SK-N-MC (cell line): Measurements from ENCODE around the gene PRMT7.

Source experiments
- DNase-seq: peaks from one replicate; pipeline ENCODE4 v3.0.0-alpha.2; 2011; ENCODE audit warnings: low read depth, low spot score
- H3K27ac ChIP-seq: fragments of 200-600 bp; sonication (generic); 2 replicates; pipeline ENCODE4 v1.5.1; 2016; ENCODE audit warnings: mixed run types
- H3K36me3 ChIP-seq: fragments of 200-600 bp; sonication (generic); 2 replicates; pipeline ENCODE4 v1.6.1; 2017; ENCODE audit warnings: antibody characterized with exemption, low read length, mixed read lengths; ENCODE audit not compliant: insufficient read depth
- H3K4me3 ChIP-seq: fragments of 200-600 bp; sonication (generic); 2 replicates; pipeline ENCODE4 v1.5.1; 2016
- H3K9ac ChIP-seq: fragments of 200-600 bp; sonication (generic); 2 replicates; pipeline ENCODE4 v1.8.0; 2017; ENCODE audit warnings: mixed run types, mixed read lengths; ENCODE audit not compliant: insufficient read length
- H3K9me3 ChIP-seq: fragments of 200-600 bp; sonication (generic); 2 replicates; pipeline ENCODE4 v1.6.1; 2017; ENCODE audit warnings: low read depth, mild to moderate bottlenecking, antibody characterized with exemption, low read length, moderate library complexity, mixed read lengths
- EZH2 ChIP-seq: fragments of 200-600 bp; sonication (generic); IDR thresholded peaks from one replicate; pipeline ENCODE4 v1.6.1; 2017; ENCODE audit warnings: antibody characterized with exemption
- FOXP2 ChIP-seq: optimal IDR thresholded peaks from 2 replicates; pipeline ENCODE3; 2011; ENCODE audit warnings: mild to moderate bottlenecking, moderate library complexity; ENCODE audit not compliant: insufficient read depth; ENCODE audit errors: extremely low read length, control extremely low read depth
- POLR2AphosphoS5 ChIP-seq: IDR thresholded peaks from 2 replicates; pipeline ENCODE4 v1.6.1; 2012; ENCODE audit warnings: mild to moderate bottlenecking, low read depth, low read length, borderline replicate concordance

PRMT7 gene

DNA sequence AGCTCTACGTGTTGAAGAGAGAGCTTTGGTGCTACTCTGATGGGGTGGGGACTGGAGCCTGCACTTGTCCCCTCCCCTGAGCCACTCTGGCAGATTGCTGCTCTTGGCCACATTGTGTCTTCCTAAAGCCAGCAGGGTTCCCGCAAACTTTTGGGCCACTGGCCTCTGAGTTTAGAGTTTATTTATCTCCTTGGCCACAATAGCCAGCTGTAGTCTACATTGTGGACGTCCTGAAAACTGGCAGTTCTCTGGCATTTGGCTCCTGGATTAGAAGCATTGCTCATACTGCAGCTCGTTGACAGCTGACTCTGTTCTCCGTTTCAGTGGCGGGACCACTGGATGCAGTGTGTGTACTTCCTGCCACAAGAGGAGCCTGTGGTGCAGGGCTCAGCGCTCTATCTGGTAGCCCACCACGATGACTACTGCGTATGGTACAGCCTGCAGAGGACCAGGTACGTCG lies 34.6 kb downstream of the PRMT7 start:
- H3K4me3 ChIP-seq: no peak overlapping the region
- H3K9me3 ChIP-seq: no peaks in the 10 kb centered on the region
- H3K36me3 ChIP-seq: peaks cover 2% of the 10 kb centered on the region; the same call in 1 of the 2 replicates
- no peak for DNase-seq
- TF ChIP-seq FOXP2 (no peak), EZH2 (no peak), POLR2AphosphoS5 (no peak)
- no peak overlapping the region for H3K9ac ChIP-seq
- H3K27ac ChIP-seq: no peak overlapping the region

DNA sequence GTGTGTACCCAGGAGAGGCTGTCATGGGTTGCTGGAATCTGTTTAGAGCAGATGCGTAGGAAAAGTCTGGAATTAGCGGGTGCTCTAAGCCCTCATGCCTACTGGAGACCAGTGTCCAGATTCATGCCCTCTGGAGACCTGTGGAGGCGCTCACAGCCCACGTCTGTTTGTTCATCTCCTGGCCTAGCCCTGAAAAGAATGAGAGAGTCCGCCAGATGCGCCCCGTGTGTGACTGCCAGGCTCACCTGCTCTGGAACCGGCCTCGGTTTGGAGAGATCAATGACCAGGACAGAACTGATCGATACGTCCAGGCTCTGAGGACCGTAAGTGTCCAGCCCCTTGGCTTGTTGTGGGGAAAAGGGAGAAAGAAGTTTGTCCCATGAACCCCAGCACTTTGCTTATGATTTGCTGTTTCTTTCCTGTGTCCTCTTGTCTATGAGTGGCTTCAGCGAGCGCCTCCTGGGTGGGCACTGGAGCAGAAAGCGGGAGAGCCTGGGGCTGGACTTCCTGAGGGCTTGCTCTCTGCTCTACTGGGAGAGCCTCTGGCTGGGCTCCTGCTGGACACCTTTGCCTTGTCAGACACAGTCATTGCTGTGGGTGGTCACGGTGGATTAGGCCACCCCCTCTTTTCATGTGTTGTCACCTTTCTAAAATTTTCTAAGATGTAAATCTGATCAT lies 35.3 kb downstream of the PRMT7 start:
- Histone ChIP-seq H3K27ac (no peak overlapping the region), H3K9me3 (no peaks in the 10 kb centered on the region), H3K36me3 (peaks cover 2% of the 10 kb centered on the region; the same call in 1 of the 2 replicates), H3K9ac (no peak overlapping the region), H3K4me3 (no peak overlapping the region)
- no peak for TF ChIP-seq FOXP2
- TF ChIP-seq POLR2AphosphoS5: no peak
- no peak for TF ChIP-seq EZH2
- DNase-seq: no peak

DNA sequence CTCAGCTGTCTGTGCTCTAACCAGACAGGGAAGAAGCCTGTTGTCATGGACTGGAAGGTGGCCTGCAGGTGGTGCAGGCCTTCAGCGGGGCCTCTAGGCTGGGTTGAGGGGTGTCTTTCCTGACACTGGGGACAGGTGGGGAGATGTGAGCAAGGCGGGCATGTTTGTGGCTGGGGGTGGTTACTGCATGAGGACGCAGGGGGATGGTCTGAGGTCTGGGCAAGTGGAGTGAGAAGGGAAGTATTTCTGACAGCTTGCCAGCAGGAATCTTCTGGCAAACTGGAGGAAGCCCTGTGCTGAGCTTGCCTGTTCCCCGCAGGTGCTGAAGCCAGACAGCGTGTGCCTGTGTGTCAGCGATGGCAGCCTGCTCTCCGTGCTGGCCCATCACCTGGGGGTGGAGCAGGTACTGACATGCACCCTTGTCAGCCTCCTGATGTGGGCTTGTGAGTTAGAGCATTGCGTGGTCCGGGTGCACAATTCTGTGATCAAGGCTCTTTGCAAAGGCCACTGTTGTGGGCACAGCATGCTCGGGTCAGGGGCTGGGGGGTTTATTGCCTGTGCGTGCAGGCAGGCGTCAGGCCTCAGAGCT lies 36.2 kb downstream of the PRMT7 start:
- no peak overlapping the region for H3K27ac ChIP-seq
- no peak for DNase-seq
- no peak overlapping the region for H3K4me3 ChIP-seq
- no peak overlapping the region for H3K9ac ChIP-seq
- H3K9me3 ChIP-seq: no peaks in the 10 kb centered on the region
- no peak for TF ChIP-seq POLR2AphosphoS5
- TF ChIP-seq EZH2: no peak
- TF ChIP-seq FOXP2: no peak
- H3K36me3 ChIP-seq: peaks cover 2% of the 10 kb centered on the region; the same call in 1 of the 2 replicates

DNA sequence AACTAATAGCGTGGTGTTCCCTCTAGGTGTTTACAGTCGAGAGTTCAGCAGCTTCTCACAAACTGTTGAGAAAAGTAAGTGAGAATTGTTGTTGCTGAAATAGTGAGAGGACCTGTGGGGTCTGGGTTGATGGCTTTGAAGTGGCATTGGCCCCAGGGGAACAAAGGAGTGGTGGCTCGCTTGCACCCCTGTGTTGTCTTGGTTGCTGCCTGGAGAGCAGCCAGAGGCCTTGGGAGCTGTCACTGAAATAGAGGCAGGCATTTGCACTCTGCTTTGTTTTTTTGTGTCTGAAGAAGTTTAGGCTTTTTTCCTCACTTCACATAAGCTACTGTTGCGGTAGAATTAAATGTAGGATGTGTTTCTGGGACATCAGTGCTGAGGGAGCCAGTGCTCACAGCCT lies 36.8 kb downstream of the PRMT7 start:
- TF ChIP-seq EZH2: no peak
- TF ChIP-seq FOXP2: no peak
- TF ChIP-seq POLR2AphosphoS5: no peak
- no peak for DNase-seq
- Histone ChIP-seq H3K9me3 (no peaks in the 10 kb centered on the region), H3K9ac (no peak overlapping the region), H3K27ac (no peak overlapping the region), H3K36me3 (peaks cover 2% of the 10 kb centered on the region; the same call in 1 of the 2 replicates), H3K4me3 (no peak overlapping the region)

DNA sequence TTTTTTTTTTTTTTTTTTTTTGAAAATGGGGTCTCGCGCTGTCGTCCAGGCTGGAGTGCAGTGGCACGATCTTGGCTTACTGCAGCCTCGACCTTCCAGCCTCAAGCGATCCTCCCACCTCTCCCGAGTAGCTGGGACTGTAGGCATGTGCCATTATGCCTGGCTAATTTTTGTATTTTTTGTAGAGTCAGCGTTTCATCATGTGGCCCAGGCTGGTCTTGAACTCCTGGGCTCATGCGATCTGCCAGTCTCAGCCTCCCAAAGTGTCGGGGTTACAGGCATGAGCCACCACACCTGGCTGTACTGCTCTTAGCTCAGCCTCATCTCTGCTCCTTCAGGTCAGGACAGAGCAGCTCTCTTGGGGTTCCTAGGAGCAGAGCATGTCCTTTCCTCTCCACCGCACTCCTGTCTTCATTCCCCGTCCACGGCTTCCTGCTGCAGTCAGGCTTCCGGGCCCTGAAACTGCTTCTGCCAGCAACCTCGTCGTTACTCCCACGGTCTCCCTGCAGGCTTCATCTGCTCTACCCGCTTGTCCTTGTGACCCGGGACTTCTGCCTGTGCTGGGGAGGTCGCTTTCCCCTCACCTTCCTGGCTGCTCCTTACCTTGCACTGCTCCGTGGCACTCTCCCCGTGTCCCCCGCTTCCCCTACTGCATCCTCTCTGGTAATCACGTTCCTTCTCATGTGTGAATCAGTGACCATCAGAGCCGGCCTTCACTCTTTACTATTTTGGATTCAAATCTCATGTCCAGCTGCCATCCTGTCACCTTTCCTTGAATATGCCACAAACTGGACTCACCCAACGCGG lies 38.0 kb downstream of the PRMT7 start:
- DNase-seq: no peak
- H3K9me3 ChIP-seq: no peaks in the 10 kb centered on the region

DNA sequence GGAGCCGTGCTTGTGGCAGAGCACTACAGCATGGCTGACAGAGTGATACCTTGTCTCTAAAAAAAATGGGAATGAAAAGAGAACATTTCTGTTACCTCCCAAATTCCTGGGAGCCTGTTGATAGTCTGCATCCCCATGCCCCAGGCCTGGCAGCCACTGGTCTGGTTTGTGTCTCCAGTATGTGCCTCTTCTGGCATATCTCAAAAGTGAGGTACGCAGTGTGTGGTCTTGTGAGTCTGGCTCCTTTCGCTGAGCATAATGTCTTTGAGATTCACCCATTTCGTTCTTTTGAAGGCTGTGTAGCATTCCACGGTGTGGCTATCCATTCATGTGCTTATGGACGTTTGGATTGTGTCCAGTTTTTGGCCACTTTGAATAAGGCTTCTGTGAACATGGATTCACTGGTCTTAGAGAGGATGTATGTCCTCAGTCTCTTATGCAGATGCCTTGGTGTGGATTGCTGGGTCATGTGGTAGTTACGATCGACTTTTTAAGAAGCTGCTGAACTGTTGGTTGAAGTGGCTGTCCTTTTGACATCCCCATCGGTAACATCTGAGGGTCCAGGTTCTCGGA lies 39.1 kb downstream of the PRMT7 start:
- no peak for DNase-seq
- peaks cover 2% of the 10 kb centered on the region; the same call in 1 of the 2 replicates for H3K36me3 ChIP-seq
- TF ChIP-seq POLR2AphosphoS5 (no peak), FOXP2 (no peak), EZH2 (no peak)

More for the DNA sequence above, 38.0 kb downstream of the PRMT7 start:
- no peak for TF ChIP-seq EZH2
- no peak for TF ChIP-seq POLR2AphosphoS5
- TF ChIP-seq FOXP2: no peak
- Histone ChIP-seq H3K9ac (no peak overlapping the region), H3K27ac (no peak overlapping the region), H3K4me3 (no peak overlapping the region), H3K36me3 (peaks cover 2% of the 10 kb centered on the region; the same call in 1 of the 2 replicates)

DNA sequence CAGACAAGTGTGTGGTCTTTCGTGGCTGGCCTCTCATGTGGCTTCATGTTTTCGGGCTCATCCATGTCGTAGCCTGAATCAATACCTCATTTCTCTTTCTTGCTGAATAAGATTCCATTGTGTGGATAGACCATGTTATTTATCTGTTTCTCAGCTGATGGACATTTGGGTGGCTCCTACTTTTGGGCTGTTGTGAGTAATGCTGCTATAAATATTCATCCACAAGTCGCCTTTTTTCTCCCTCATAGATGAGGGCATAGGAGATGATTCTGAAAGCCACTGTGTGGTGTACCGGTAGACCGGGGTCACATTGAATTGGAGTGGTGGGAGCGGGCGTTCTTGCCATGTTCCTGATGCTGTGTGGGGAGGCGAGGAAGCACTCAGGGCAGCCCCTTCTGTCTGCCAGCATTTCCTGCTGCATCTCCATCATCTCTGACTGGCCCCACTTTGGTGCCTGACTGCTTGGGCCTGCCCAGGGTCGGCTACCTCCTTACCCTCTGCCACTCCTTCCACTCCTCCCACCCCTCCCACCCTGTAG lies 40.1 kb downstream of the PRMT7 start:
- no peak overlapping the region for H3K27ac ChIP-seq
- no peak for DNase-seq
- TF ChIP-seq POLR2AphosphoS5: no peak
- TF ChIP-seq EZH2: no peak
- TF ChIP-seq FOXP2: no peak

More for the DNA sequence above, 39.1 kb downstream of the PRMT7 start:
- H3K4me3 ChIP-seq: no peak overlapping the region
- H3K9me3 ChIP-seq: no peaks in the 10 kb centered on the region
- no peak overlapping the region for H3K27ac ChIP-seq
- H3K9ac ChIP-seq: no peak overlapping the region

DNA sequence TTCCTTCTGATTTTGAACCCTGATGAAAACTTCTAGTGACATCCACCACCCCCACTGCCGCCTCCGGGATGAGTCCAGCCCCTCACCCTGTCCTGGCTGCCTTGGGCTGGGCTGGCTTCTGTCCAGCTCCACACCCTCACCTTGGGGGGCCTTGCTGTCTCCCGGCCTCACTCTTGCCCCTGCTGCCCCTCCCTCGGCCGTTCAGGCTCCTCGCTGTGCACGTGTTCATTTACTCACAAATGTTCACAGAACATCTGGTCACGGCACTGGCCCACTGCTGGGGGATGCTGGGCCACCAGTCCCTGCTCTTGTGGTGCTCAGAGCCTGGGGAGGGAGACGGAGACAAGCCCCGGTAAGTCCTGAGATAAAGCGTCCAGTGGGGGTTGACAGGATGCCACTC lies 40.6 kb downstream of the PRMT7 start:
- no peak overlapping the region for H3K9ac ChIP-seq
- TF ChIP-seq FOXP2 (no peak), POLR2AphosphoS5 (no peak)
- H3K4me3 ChIP-seq: no peak overlapping the region
- H3K36me3 ChIP-seq: peaks cover 2% of the 10 kb centered on the region; the same call in 1 of the 2 replicates
- DNase-seq: no peak
- H3K27ac ChIP-seq: no peak overlapping the region
- H3K9me3 ChIP-seq: no peaks in the 10 kb centered on the region

More for the DNA sequence above, 40.1 kb downstream of the PRMT7 start:
- Histone ChIP-seq H3K36me3 (peaks cover 2% of the 10 kb centered on the region; the same call in 1 of the 2 replicates), H3K9ac (no peak overlapping the region), H3K4me3 (no peak overlapping the region), H3K9me3 (no peaks in the 10 kb centered on the region)
